ENCODE measurements around the gene HELZ. TPM values are rescaled to one million over a fixed set of nuclear protein-coding genes. Genes with fewer than 3 reads are reported as not detected.

HELZ gene
- total RNA-seq, 1 experiment from 2014 or later = 40.5 TPM

GRCh38 chr17:67047382-67047781 lies 197.6 kb downstream of the HELZ start:
- no peak overlapping the region for H3K9ac ChIP-seq (ENCODE audit: low read length)
- H3K36me3 ChIP-seq (ENCODE audit: control insufficient read depth in 1 of 2, insufficient read depth in 2 of 2, low read length in 2 of 2) = no peaks in the 10 kb centered on the region
- DNase-seq (ENCODE audit: low read depth, low spot score) = no peak
- ChIA-PET RAD21 (ENCODE audit: low non-redundant PET in 1 of 2, low total read pairs in 2 of 2, uncharacterized antibody in 2 of 2, unreplicated experiment in 2 of 2) (no interaction called here), POLR2A (no interaction called here), CTCF (no interaction called here)
- no peaks in the 10 kb centered on the region for H4K20me1 ChIP-seq (ENCODE audit: insufficient read depth)
- ATAC-seq = no peak
- no peak overlapping the region for H3K4me2 ChIP-seq (ENCODE audit: low read length)
- no peaks in the 10 kb centered on the region for H3K79me2 ChIP-seq (ENCODE audit: insufficient read depth, low read length)
- peaks cover 11 to 13% of the 10 kb centered on the region in 2 experiments; a peak in 1 of 4 replicates for H3K9me3 ChIP-seq (ENCODE audit: control insufficient read depth in 1 of 2, insufficient read depth in 1 of 2, low read depth in 1 of 2, low read length in 2 of 2)
- intact Hi-C loops (cut with micrococcal nuclease) = no loop called here
- H3K4me3 ChIP-seq (replicated peaks in 1 of 2; ENCODE audit: low read depth in 1 of 2, low read length in 2 of 2) = no peak overlapping the region
- no peaks in the 10 kb centered on the region for H3K4me1 ChIP-seq (ENCODE audit: control insufficient read depth in 1 of 2, insufficient read depth in 2 of 2, low read length in 2 of 2)
- BruUV-seq (replicated peaks) = no TSS peak
- H3K9me2 ChIP-seq (ENCODE audit: insufficient read depth) = no peaks in the 10 kb centered on the region
- H2AFZ ChIP-seq (ENCODE audit: low read depth, low read length, poor library complexity, severe bottlenecking) = no peak overlapping the region
- H3K27me3 ChIP-seq (ENCODE audit: insufficient read depth, low read length) = 0 out of 2 replicates have a peak, but pooled peaks cover 4% of the 10 kb centered on the region
- TF ChIP-seq SRF (IDR thresholded peaks at IDR 0.05; ENCODE audit: low read depth) (no peak), CBX3 (IDR thresholded peaks at IDR 0.05; ENCODE audit: low read depth) (no peak), RAD21 (IDR thresholded peaks at IDR 0.05; ENCODE audit: low read depth) (no peak), EGR1 (IDR thresholded peaks at IDR 0.05; ENCODE audit: low read depth) (no peak), FOSL1 (IDR thresholded peaks at IDR 0.05; ENCODE audit: low read depth) (no peak), MAX (IDR thresholded peaks at IDR 0.05) (no peak), ZFX (IDR thresholded peaks at IDR 0.05) (no peak), CTCF (IDR thresholded peaks at IDR 0.05 in 2 of 3, conservative IDR thresholded peaks at IDR 0.05 in 1 of 3; ENCODE audit: borderline replicate concordance in 1 of 3, insufficient read depth in 1 of 3, low read depth in 2 of 3, low read length in 2 of 3) (no peak)
- H3K27ac ChIP-seq (ENCODE audit: low read depth, low read length) = no peak overlapping the region

GRCh38 chr17:67046398-67046797 lies 198.6 kb downstream of the HELZ start:
- Histone ChIP-seq H3K4me1 (ENCODE audit: control insufficient read depth in 1 of 2, insufficient read depth in 2 of 2, low read length in 2 of 2) (no peaks in the 10 kb centered on the region), H2AFZ (ENCODE audit: low read depth, low read length, poor library complexity, severe bottlenecking) (no peak overlapping the region), H3K9ac (ENCODE audit: low read length) (no peak overlapping the region), H3K27me3 (ENCODE audit: insufficient read depth, low read length) (0 out of 2 replicates have a peak, but pooled peaks cover 4% of the 10 kb centered on the region), H3K79me2 (ENCODE audit: insufficient read depth, low read length) (no peaks in the 10 kb centered on the region), H3K9me3 (ENCODE audit: control insufficient read depth in 1 of 2, insufficient read depth in 1 of 2, low read depth in 1 of 2, low read length in 2 of 2) (peaks cover 11 to 13% of the 10 kb centered on the region in 2 experiments; a peak in 1 of 4 replicates), H3K9me2 (ENCODE audit: insufficient read depth) (no peaks in the 10 kb centered on the region), H3K27ac (ENCODE audit: low read depth, low read length) (no peak overlapping the region), H3K36me3 (ENCODE audit: control insufficient read depth in 1 of 2, insufficient read depth in 2 of 2, low read length in 2 of 2) (no peaks in the 10 kb centered on the region), H3K4me3 (replicated peaks in 1 of 2; ENCODE audit: low read depth in 1 of 2, low read length in 2 of 2) (no peak overlapping the region), H4K20me1 (ENCODE audit: insufficient read depth) (no peaks in the 10 kb centered on the region), H3K4me2 (ENCODE audit: low read length) (no peak overlapping the region)
- POLR2A ChIA-PET = no interaction called here
- BruUV-seq (replicated peaks) = no TSS peak
- CTCF ChIA-PET = no interaction called here
- intact Hi-C loops (cut with micrococcal nuclease) = no loop called here
- DNase-seq (ENCODE audit: low read depth, low spot score) (no peak), ATAC-seq (no peak)
- TF ChIP-seq ATF3 (IDR thresholded peaks at IDR 0.05) = no peak
- no peak for TF ChIP-seq JUND (IDR thresholded peaks at IDR 0.05)
- TF ChIP-seq ZNF274 (IDR thresholded peaks at IDR 0.05; ENCODE audit: low read depth, low read length) = no peak
- no peak for TF ChIP-seq CBX3 (IDR thresholded peaks at IDR 0.05; ENCODE audit: low read depth)
- TF ChIP-seq EZH2 (IDR thresholded peaks at IDR 0.05) = no peak
- TF ChIP-seq CTCF (IDR thresholded peaks at IDR 0.05 in 2 of 3, conservative IDR thresholded peaks at IDR 0.05 in 1 of 3; ENCODE audit: borderline replicate concordance in 1 of 3, insufficient read depth in 1 of 3, low read depth in 2 of 3, low read length in 2 of 3) = no peak
- RAD21 ChIA-PET (ENCODE audit: low non-redundant PET in 1 of 2, low total read pairs in 2 of 2, uncharacterized antibody in 2 of 2, unreplicated experiment in 2 of 2) = no interaction called here
